GM19395 (cell line): ENCODE results near the gene ZSCAN23.
"Not testable (repeated sequence)": the region's sequence is repeated elsewhere in the genome, so short reads cannot be mapped to it uniquely, and the experiment has no call there.

Experiments used
- ATAC-seq: cut with Tn5 transposase; IDR thresholded peaks from one replicate; pipeline ENCODE4 v1.9.1; 2021; ENCODE audit warnings: mild to moderate bottlenecking, moderate library complexity; ENCODE audit not compliant: unreplicated experiment

The ZSCAN23 gene

GRCh38 chr6:28443112-28443773 lies at the start of gene ZSCAN23:
Gene ZSCAN23, minus strand, starts transcription at chr6:28443491. Its CDS starts 7,225 bp downstream, at chr6:28436266.
- ATAC-seq: peak; percentile 95

DNA sequence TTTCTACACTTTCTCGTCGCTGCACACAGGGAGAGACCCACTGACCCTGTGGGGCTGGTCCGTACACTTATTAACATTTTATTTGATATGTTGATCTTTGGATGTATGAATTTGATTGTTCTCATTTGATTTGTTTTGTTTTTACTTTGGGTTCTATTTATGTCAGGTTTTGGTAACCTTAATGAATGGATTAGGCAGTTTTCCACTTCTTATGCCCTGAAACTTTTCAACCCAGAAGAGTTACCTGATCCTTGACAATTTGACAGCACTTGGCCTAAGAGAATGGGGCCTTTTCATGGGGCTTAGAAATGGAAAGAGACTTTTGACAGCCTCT lies 48.7 kb upstream of the ZSCAN23 start:
- no peak for ATAC-seq

DNA sequence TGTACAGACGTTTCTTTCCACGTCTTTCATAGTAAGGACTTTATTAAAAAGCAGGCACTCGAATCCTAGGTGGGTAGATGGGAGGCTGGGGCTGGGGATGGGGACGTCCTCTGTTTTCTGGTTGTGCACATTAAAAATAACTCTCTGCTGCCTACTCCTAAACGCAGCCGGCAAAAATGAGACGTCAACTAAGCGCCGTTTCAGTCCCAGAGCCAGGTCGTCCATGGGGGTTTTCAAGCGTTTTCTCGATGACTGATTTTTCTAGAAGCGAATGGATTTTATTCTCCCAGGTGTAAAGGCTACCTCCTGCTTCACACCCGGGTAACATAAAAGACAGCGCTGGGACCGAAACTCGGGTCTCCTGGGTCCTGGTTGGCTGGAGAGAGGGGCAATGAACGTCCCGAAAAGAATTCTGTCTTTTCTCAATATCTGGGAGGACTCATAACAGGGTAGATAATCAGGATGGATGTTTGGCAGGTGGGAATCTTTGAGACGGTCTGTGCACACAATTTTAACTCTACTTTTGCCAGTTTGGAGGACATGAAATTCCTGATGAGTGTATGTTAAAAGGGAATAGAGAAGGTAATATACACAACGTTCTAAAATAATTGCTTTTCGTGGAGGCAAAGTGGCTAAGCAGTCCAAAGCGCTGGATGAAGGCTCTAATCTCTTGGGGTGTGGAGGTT lies 47.1 kb upstream of the ZSCAN23 start:
- peak; percentile 45 for ATAC-seq

DNA sequence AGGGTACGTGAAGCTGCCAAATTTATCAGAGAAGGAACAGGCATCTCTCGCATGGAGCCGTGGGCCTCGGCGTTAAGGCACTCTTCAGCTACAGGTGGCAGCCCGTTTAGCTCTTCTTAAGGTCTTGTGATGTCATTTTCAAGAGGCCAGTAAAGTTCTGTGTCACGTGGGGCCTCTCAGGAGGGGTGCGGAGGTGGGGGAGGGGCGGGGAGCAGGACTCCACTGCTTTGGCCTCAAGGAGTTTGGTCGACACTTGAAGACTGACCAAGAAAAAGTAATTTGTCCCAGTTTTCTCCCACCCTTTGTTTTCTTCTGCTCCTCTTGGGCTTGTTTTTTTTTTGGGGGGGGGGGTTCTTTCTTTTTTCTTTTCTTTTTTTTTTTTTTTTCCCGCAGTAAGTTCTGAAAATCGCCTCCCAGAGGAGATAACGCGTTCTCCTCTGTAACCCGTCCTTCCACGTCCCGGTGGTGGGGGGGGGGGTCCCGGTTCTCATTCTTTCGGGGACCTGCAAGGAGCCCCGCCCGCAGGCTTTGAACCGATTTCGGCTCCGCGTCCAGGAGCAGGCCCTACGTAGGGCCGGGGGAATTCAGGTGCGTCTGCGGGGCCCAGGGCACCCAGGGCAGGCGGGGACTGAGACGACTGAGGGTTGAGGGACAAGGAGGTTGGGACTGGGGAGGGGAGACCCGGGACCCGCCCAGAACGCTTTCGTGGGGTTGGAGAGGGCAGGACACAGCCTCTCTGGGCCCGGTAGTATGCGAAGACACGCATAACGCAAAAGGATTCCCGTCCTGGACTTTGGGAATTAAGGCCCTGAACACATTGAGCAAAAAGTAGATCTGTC lies 46.3 kb upstream of the ZSCAN23 start:
- peak; percentile 78 for ATAC-seq

DNA sequence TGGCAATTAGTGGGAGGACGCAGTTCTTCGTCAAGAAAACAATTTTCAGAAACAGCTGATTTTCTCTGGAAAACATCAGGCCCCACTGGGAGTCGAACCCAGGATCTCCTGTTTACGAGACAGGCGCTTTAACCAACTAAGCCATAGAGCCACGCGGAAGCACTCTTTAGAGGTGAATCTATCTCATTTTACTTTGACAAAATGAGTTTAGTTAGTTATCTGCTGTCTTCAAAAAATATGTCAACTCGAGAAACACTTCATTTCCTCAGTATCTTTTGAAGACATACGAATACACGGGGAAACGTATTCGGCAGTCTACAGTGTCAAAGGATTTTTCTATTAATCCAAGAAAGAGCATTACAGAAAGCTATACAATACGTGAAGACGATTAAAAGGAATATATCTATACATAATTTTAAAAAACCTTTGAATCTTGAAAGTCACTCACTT lies 45.6 kb upstream of the ZSCAN23 start:
- ATAC-seq: peak; percentile 41

- ATAC-seq: no peak
These were observed 43.9 kb upstream of the ZSCAN23 start for GRCh38 chr6:28486988-28487742.

DNA sequence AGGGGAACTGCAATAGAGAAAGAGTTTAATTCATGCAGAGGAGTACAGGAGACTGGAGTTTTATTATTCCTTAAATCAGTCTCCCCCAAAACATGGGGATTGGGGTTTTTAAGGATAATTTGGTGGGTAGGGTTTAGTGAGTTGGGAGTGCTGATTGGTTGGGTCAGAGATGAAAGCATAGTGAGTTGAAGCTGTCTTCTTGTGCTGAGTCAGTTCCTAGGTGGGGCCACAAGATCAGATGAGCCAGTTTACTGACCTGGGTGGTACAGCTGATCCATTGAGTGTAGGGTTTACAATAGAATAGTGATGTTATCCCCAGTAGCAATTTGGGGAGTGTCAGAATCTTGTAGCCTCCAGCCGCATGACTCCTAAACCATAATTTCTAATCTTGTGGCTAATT lies 43.2 kb upstream of the ZSCAN23 start:
- no peak for ATAC-seq

DNA sequence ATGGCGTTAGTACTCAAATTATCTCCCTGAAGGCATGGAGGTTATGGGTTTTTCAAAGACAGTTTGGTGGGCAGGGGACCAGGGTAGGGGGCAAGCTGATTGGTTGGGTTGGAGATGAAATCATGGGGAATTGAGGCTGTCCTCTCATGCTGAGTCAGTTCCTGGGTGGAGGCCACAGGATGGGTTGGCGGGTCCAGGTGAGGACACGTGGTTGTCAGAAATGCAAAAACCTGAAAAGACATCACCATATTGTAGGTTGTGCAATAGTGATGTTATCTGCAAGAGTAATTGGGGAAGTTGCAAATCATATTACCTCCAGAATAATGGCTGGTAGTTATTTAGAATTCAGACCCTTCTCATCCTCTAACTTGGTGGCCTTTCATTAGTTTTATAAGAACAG lies 42.2 kb upstream of the ZSCAN23 start:
- ATAC-seq: no peak

GRCh38 chr6:28480253-28480932 lies 37.1 kb upstream of the ZSCAN23 start:
- ATAC-seq: no peak

GRCh38 chr6:28478518-28478917 lies 35.2 kb upstream of the ZSCAN23 start:
- ATAC-seq: no peak

DNA sequence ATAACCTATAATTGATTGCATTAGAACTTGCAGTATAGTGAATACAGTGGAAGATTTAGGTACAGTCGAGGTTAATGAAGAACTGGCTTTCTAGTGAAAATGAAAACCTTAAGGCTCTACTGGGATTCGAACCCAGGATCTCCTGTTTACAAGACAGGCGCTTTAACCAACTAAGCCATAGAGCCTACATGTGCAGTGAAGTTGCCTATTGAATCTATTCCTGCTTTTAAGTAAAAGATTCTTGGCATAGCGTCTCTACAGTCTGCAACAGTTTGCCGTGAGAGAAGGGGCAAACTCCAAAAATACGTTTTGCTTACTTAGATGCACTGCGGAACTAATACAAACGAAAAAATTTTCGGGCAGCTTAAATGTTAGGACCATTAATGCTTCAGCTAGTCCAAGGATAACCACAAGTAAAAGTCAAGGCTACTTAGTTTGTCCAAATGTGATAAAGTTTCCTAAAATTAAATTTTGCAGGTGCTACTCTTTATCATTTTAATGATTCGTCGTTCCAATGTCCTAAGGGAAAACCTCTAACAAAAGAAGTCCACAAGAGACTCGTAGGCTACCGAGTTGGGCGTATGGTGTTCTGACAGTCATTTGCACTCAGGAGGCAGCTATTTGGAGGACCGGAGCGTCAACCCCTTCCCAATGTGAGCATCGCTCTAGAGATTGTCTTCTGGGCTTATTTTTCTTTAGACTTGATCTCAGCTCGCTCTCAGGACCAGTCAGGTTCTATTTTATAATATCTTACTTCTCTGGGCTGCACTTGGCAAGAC lies 31.3 kb upstream of the ZSCAN23 start:
- peak; percentile 89 for ATAC-seq

- not testable (repeated sequence) for ATAC-seq
These were observed 26.0 kb upstream of the ZSCAN23 start for GRCh38 chr6:28469153-28469745.

GRCh38 chr6:28468056-28468455 lies 24.8 kb upstream of the ZSCAN23 start:
- ATAC-seq: no peak

- no peak for ATAC-seq
These were observed 19.1 kb upstream of the ZSCAN23 start for GRCh38 chr6:28462401-28462800.

DNA sequence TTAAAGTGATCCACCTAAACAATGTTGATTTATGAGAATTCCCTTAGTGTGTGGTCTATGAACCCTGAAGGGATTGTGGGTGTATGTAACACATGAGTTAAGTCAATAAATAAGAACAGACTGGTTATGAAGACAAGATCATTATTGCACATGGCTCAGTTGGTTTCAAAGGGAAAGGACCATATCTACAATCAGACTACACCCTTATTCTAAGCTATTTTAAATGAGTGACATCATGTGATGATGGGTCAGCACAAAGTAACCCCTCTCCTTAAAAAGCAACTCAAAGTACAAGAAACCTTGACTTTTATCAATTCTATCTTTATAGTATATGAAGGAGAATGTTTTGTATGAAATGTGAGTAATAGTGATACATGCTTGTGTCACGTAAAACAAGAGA lies 15.3 kb upstream of the ZSCAN23 start:
- no peak for ATAC-seq

GRCh38 chr6:28449056-28449455 lies 5.8 kb upstream of the ZSCAN23 start:
- no peak for ATAC-seq

DNA sequence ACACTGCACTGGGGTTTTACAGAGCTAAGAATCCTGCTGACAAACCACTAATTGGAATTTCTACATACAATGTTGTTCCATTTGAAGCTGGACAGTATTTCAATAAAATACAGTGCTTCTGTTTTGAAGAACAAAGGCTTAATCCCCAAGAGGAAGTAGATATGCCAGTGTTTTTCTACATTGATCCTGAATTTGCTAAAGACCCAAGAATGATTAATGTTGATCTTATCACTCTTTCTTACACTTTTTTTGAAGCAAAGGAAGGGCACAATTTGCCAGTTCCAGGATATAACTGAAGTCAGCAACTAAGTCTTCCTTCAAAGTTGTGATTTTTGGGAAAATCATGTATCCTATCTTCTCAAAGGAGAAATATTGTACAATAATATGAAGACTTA lies 4.2 kb upstream of the ZSCAN23 start:
- ATAC-seq: not testable (repeated sequence)

DNA sequence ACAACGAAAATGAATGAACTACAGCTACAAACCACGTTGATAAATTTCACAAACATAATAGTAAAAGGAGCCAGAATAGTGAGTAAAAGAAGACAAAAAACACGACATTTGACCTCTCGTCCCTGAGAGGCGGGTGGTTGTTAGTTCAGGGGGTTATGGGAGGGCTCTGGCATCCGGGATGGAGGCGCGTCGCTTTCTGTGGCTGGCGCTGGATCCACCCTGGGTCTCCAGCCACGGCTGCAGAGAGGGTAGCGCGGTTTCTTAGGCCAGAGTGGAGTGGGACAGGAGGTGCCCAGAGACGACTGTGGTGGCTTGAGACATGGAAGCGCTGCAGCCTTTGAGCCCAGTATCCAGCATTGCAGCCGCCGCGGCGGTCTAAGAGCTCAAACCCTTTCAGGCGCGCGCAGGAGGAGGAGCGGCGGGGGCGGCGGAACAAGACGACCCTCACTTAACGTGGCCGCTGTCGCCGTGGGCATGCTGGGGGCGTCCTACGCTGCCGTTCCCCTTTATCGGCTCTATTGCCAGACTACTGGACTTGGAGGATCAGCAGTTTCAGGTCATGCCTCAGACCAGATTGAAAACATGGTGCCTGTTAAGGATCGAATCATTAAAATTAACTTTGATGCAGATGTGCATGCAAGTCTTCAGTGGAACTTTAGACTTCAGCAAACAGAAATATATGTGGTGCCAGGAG lies 3.7 kb upstream of the ZSCAN23 start:
- no peak for ATAC-seq

- ATAC-seq: not testable (repeated sequence)
These were observed 1.5 kb upstream of the ZSCAN23 start for GRCh38 chr6:28444759-28445158.
